Testis (tissue), 3 donors: ENCODE measurements around the gene MTERF2. TPM values are rescaled to one million over a fixed set of nuclear protein-coding genes. Genes with fewer than 3 reads are reported as not detected.
"Not testable (repeated sequence)": the region's sequence is repeated elsewhere in the genome, so short reads cannot be mapped to it uniquely, and the experiment has no call there.

Experiments used
- DNase-seq: peaks from one replicate; pipeline ENCODE4 v3.0.0-alpha.2; 2019
- H3K27ac ChIP-seq, 2 donors: fragments of 200-600 bp; sonication (generic); one replicate each; pipeline ENCODE4 v1.5.1; 2019
- H3K27me3 ChIP-seq: fragments of 200-600 bp; sonication (generic); one replicate; pipeline ENCODE4 v1.5.1; 2019
- H3K36me3 ChIP-seq: fragments of 200-600 bp; sonication (generic); one replicate; pipeline ENCODE4 v1.5.1; 2017; ENCODE audit warnings: low read depth; ENCODE audit errors: missing control alignments
- H3K4me1 ChIP-seq: fragments of 200-600 bp; sonication (generic); one replicate; pipeline ENCODE4 v1.5.1; 2019
- H3K4me3 ChIP-seq, 2 donors: fragments of 200-600 bp; sonication (generic); one replicate each; pipeline ENCODE4 v1.5.1; 2017 to 2019
- H3K9me3 ChIP-seq: fragments of 200-600 bp; sonication (generic); one replicate; pipeline ENCODE4 v1.5.1; 2017
- CTCF ChIP-seq, 3 experiments: fragments of 450-650 bp in 2 of 3; fragments of 200-600 bp in 1 of 3; sonication (generic) in 1 of 3; IDR thresholded peaks; one replicate each; pipeline ENCODE4 v1.5.1; 2016 to 2019; ENCODE audit warnings: antibody characterized with exemption in 3 of 3, mild to moderate bottlenecking in 2 of 3, moderate library complexity in 1 of 3
- POLR2A ChIP-seq: fragments of 450-650 bp; IDR thresholded peaks from one replicate; pipeline ENCODE4 v1.6.1; 2017; ENCODE audit warnings: antibody characterized with exemption, mild to moderate bottlenecking, moderate library complexity
- WGBS, 2 donors: methylation state at CpG; one replicate each; pipeline ENCODE4 v1.1.5; 2018; 5-methylcytosine and 5-hydroxymethylcytosine counted together
- intact Hi-C: fragments of 100-400 bp; cut with DNase I; formaldehyde crosslinking; loops from one replicate; pipeline ENCODE4 v1.15.1; 2023; ENCODE audit warnings: low total_unique reads
- polyA plus RNA-seq: library from polyadenylated mRNA; stranded (reverse); fragments of 350-450 nt; fragmentation: Illumina TruSeq; extraction: RNeasy Lipid Tissue Mini Kit (QIAGEN cat#74804); gene quantifications from one replicate; pipeline ENCODE4 v1.2.3, GENCODE V29; 2014; ENCODE audit warnings: low read depth, low replicate concordance; ENCODE audit not compliant: insufficient read depth
- total RNA-seq, 2 donors: library from RNA; depleted of rRNA; stranded (reverse); fragments of >200 nt; gene quantifications; one replicate each; pipeline ENCODE4 v1.2.3, GENCODE V29; 2016

Gene MTERF2
- total and polyA plus RNA-seq, 3 donors from 2014 or later, result 19.5 to 25.2 (median 22.7) TPM

- no peaks in the 10 kb centered on the region for H3K9me3 ChIP-seq
- no peak for DNase-seq
- H3K4me3 ChIP-seq, result no peak overlapping the region
- H3K27me3 ChIP-seq, result no peaks in the 10 kb centered on the region
- H3K4me1 ChIP-seq, result peaks cover 24% of the 10 kb centered on the region
- H3K27ac ChIP-seq, result peak overlapping the region in 1 of 2 donors; percentile 29
- WGBS, 2 donors, result 52 to 59% methylated on average over 2 of the region's 2 CpGs
- no peaks in the 10 kb centered on the region for H3K36me3 ChIP-seq
- intact Hi-C loops, result no loop called here
- no peak for TF ChIP-seq CTCF (IDR thresholded peaks at IDR 0.05)
- TF ChIP-seq POLR2A, result no peak
These were observed 44.1 kb upstream of the MTERF2 start for GRCh38 chr12:107031061-107031460.

GRCh38 chr12:107029081-107029480 is 42.1 kb upstream of the MTERF2 start:
- intact Hi-C loops, result no loop called here
- H3K36me3 ChIP-seq, result no peaks in the 10 kb centered on the region
- 74 to 83% methylated on average over 7 of the region's 7 CpGs for WGBS, 2 donors
- H3K27me3 ChIP-seq, result no peaks in the 10 kb centered on the region
- H3K27ac ChIP-seq, result no peak overlapping the region
- DNase-seq, result no peak
- no peak overlapping the region for H3K4me3 ChIP-seq
- no peak for TF ChIP-seq CTCF (IDR thresholded peaks at IDR 0.05)
- TF ChIP-seq POLR2A, result no peak
- no peaks in the 10 kb centered on the region for H3K9me3 ChIP-seq
- H3K4me1 ChIP-seq, result peaks cover 24% of the 10 kb centered on the region

- 22 to 33% methylated on average over 2 of the region's 2 CpGs for WGBS, 2 donors
- Histone ChIP-seq H3K36me3 (no peaks in the 10 kb centered on the region), H3K9me3 (no peaks in the 10 kb centered on the region), H3K27me3 (no peaks in the 10 kb centered on the region), H3K4me1 (peaks cover 27% of the 10 kb centered on the region), H3K27ac (peak overlapping the region; percentile 65 to 84), H3K4me3 (no peak overlapping the region)
- intact Hi-C loops, result no loop called here
- TF ChIP-seq POLR2A (no peak), CTCF (IDR thresholded peaks at IDR 0.05) (no peak)
- peak; percentile 22 for DNase-seq
These were observed 40.7 kb upstream of the MTERF2 start for GRCh38 chr12:107027636-107028053.

GRCh38 chr12:107026806-107027635 is 40.1 kb upstream of the MTERF2 start:
- peak overlapping the region; percentile 65 to 84 for H3K27ac ChIP-seq
- no peak overlapping the region for H3K4me3 ChIP-seq
- peaks cover 27% of the 10 kb centered on the region for H3K4me1 ChIP-seq
- H3K36me3 ChIP-seq, result no peaks in the 10 kb centered on the region
- H3K9me3 ChIP-seq, result no peaks in the 10 kb centered on the region
- intact Hi-C loops, result no loop called here
- no peak for TF ChIP-seq POLR2A
- TF ChIP-seq CTCF (IDR thresholded peaks at IDR 0.05), result no peak
- 51 to 63% methylated on average over 4 of the region's 4 CpGs for WGBS, 2 donors
- no peaks in the 10 kb centered on the region for H3K27me3 ChIP-seq
- DNase-seq, result no peak

- H3K9me3 ChIP-seq, intact Hi-C loops, H3K36me3 ChIP-seq, H3K27me3 ChIP-seq, H3K4me3 ChIP-seq, DNase-seq: not testable (repeated sequence)
- H3K27ac ChIP-seq, result peak overlapping the region in 1 of 2 donors; percentile 84
- H3K4me1 ChIP-seq, result peaks cover 27% of the 10 kb centered on the region
These were observed 39.4 kb upstream of the MTERF2 start for GRCh38 chr12:107026356-107026755.
